GM23248 (cell line): Measurements from ENCODE around the gene EIPR1. TPM values are rescaled to one million over a fixed set of nuclear protein-coding genes. Genes with fewer than 3 reads are reported as not detected.
A peak's percentile ranks its signal among the peaks of the same experiment; 100 is the strongest.

ENCODE experiments used
- DNase-seq: peaks from one replicate; pipeline ENCODE4 v3.0.0-alpha.2; 2015
- H2AFZ ChIP-seq: fragments of 200-600 bp; sonication (generic); 2 replicates; pipeline ENCODE4 v1.6.1; 2016; ENCODE audit warnings: antibody characterized with exemption
- H3F3A ChIP-seq: fragments of 200-600 bp; sonication (generic); 2 replicates; pipeline ENCODE4 v1.6.1; 2016; ENCODE audit warnings: mild to moderate bottlenecking, antibody characterized with exemption, mixed run types; ENCODE audit not compliant: insufficient read depth
- H3K27ac ChIP-seq: fragments of 200-600 bp; sonication (generic); 2 replicates; pipeline ENCODE4 v1.5.1; 2016; ENCODE audit warnings: mild to moderate bottlenecking
- H3K27me3 ChIP-seq: fragments of 200-600 bp; sonication (generic); replicated peaks from 2 replicates; pipeline ENCODE4 v1.6.1; 2016; ENCODE audit warnings: mild to moderate bottlenecking; ENCODE audit not compliant: insufficient read depth
- H3K36me3 ChIP-seq: fragments of 200-600 bp; sonication (generic); 2 replicates; pipeline ENCODE4 v1.6.1; 2016; ENCODE audit warnings: low read depth, mild to moderate bottlenecking
- H3K4me1 ChIP-seq: fragments of 200-600 bp; sonication (generic); 2 replicates; pipeline ENCODE4 v1.6.1; 2016; ENCODE audit warnings: mild to moderate bottlenecking; ENCODE audit not compliant: insufficient read depth
- H3K4me2 ChIP-seq: fragments of 200-600 bp; sonication (generic); one replicate; pipeline ENCODE4 v1.6.1; 2016; ENCODE audit warnings: mild to moderate bottlenecking; ENCODE audit not compliant: unreplicated experiment
- H3K4me3 ChIP-seq: fragments of 200-600 bp; sonication (generic); 2 replicates; pipeline ENCODE4 v1.5.1; 2016; ENCODE audit warnings: mild to moderate bottlenecking
- H3K79me2 ChIP-seq: fragments of 200-600 bp; sonication (generic); 2 replicates; pipeline ENCODE4 v1.6.1; 2016; ENCODE audit warnings: mild to moderate bottlenecking; ENCODE audit not compliant: insufficient read depth
- H3K9ac ChIP-seq: fragments of 200-600 bp; sonication (generic); 2 replicates; pipeline ENCODE4 v1.6.1; 2016; ENCODE audit warnings: mild to moderate bottlenecking
- H3K9me2 ChIP-seq: fragments of 200-600 bp; sonication (generic); 2 replicates; pipeline ENCODE4 v1.6.1; 2016; ENCODE audit warnings: mixed run types, mild to moderate bottlenecking, moderate library complexity; ENCODE audit not compliant: insufficient read depth
- H3K9me3 ChIP-seq: fragments of 200-600 bp; sonication (generic); one replicate; pipeline ENCODE4 v1.6.1; 2017; ENCODE audit warnings: low read depth
- H4K20me1 ChIP-seq: fragments of 200-600 bp; sonication (generic); 2 replicates; pipeline ENCODE4 v1.6.0; 2016; ENCODE audit not compliant: insufficient read depth
- EZH2 ChIP-seq: fragments of 200-600 bp; sonication (generic); IDR thresholded peaks from 2 replicates; pipeline ENCODE4 v1.6.1; 2018; ENCODE audit warnings: antibody characterized with exemption, mild to moderate bottlenecking; ENCODE audit not compliant: insufficient read depth, poor library complexity, severe bottlenecking
- EZH2phosphoT487 ChIP-seq: fragments of 200-600 bp; sonication (generic); IDR thresholded peaks from 2 replicates; pipeline ENCODE4 v1.6.1; 2018; ENCODE audit warnings: antibody characterized with exemption, moderate library complexity, mild to moderate bottlenecking, low read depth; ENCODE audit not compliant: insufficient read depth
- WGBS, 2 experiments: methylation state at CpG; one replicate each; pipeline ENCODE4 v1.1.6; 2015 to 2017; ENCODE audit warnings: low lambda C conversion rate in 2 of 2, low coverage in 1 of 2; ENCODE audit errors: missing lambda C conversion rate in 2 of 2; 5-methylcytosine and 5-hydroxymethylcytosine counted together
- in situ Hi-C: fragments of 300-500 bp; cut with MboI; formaldehyde crosslinking; loops from 2 replicates; pipeline ENCODE4 v1.15.0; 2020
- polyA plus RNA-seq: library from polyadenylated mRNA; unstranded; fragments of >200 nt; fragmentation: Nextera tagmentation; extraction: Ambion mirVana; gene quantifications from 2 replicates; pipeline ENCODE4 v1.2.1, GENCODE V29; 2016
- total RNA-seq: library from RNA; depleted of rRNA; stranded (reverse); fragments of >200 nt; shearing (Covaris generic); gene quantifications from 2 replicates; pipeline ENCODE4 v1.2.3, GENCODE V29; 2014

The EIPR1 gene
- total and polyA plus RNA-seq, 2 experiments from 2014 or later, result 20.2 to 46.5 TPM

DNA sequence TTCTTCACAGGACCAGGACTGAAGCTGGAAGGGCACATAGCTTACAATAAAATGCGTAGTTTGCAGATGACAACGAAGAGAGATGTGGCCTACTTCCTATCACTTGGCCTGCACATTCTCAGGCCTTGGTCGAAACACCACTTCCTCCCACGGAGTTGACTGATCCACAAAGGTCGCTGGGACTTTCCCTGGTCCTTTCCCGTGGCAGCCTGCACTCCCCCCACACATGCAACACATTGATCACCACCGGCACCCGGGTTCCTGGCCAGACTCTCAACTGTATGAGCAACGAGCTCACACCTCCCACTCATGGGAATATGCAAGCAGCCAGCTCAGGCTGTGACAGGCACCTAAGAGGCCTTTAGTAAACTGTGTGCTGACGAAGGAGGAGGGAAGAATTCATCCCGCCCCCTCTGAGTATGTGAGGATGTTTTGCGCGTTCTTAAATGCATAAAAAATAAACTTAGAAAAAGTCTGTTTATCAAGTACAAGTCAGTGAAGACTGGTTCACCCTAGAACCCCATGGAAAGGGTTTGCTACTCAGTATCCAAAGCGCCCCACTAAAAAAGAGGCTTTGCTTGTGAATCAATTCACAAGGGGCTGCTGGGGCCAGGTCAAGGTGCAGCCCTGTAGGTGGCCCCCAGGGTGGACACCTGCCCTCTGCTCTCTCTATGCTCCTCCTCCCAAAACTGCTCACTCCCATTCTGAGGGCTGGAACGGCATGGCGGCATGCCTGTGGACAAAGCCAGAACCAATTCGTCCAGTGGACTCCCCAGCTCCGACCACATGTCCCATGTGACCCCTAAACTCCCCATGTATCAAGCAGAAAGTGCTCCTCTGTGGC lies 154.3 kb downstream of the EIPR1 start:
- WGBS, 2 experiments, result 82% methylated on average over 18 of the region's 18 CpGs

DNA sequence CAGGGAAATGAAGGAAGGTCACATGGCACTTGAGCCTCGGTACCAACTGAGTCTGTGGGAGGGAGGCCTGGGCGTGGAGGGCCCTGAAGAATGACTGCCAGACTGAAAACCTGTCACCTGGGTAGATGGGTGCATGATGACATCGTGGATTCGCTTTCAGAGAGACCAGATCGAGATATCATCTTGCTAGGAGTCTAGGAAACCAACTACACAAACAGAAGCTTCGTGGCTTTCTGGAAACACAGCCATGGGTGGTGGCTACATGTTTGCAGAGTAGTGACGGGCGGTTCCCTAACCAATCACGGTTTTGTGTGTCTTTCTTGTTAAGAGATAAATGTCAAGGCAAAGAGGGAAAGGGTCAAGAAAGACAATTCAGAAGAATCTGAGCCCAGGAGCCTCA lies 155.0 kb downstream of the EIPR1 start:
- H3K9me3 ChIP-seq, result no peaks in the 10 kb centered on the region
- peaks cover 3% of the 10 kb centered on the region; the same call in 1 of the 2 replicates for H3K79me2 ChIP-seq
- no peak for DNase-seq
- no peaks in the 10 kb centered on the region for H3F3A ChIP-seq
- H3K4me1 ChIP-seq, result no peaks in the 10 kb centered on the region
- 85 to 87% methylated on average over 9 of the region's 9 CpGs for WGBS, 2 experiments
- no peaks in the 10 kb centered on the region for H3K27me3 ChIP-seq
- no peaks in the 10 kb centered on the region for H3K36me3 ChIP-seq
- H3K9me2 ChIP-seq, result no peaks in the 10 kb centered on the region
- no peaks in the 10 kb centered on the region for H4K20me1 ChIP-seq
- no peak overlapping the region for H3K9ac ChIP-seq
- no peak overlapping the region for H2AFZ ChIP-seq
- no peak overlapping the region for H3K27ac ChIP-seq
- no peak overlapping the region for H3K4me2 ChIP-seq
- TF ChIP-seq EZH2phosphoT487 (no peak), EZH2 (no peak)
- H3K4me3 ChIP-seq, result no peak overlapping the region
- in situ Hi-C loops, result no loop called here

More for the DNA sequence above, 154.3 kb downstream of the EIPR1 start:
- Histone ChIP-seq H2AFZ (no peak overlapping the region), H3K9ac (no peak overlapping the region), H3K36me3 (no peaks in the 10 kb centered on the region), H3K27me3 (no peaks in the 10 kb centered on the region), H3F3A (no peaks in the 10 kb centered on the region), H3K4me2 (no peak overlapping the region), H3K79me2 (no peaks in the 10 kb centered on the region), H4K20me1 (no peaks in the 10 kb centered on the region), H3K9me2 (no peaks in the 10 kb centered on the region), H3K9me3 (no peaks in the 10 kb centered on the region), H3K4me1 (no peaks in the 10 kb centered on the region), H3K27ac (no peak overlapping the region), H3K4me3 (no peak overlapping the region)
- in situ Hi-C loops, result no loop called here
- no peak for TF ChIP-seq EZH2phosphoT487
- DNase-seq, result peak; percentile 53

DNA sequence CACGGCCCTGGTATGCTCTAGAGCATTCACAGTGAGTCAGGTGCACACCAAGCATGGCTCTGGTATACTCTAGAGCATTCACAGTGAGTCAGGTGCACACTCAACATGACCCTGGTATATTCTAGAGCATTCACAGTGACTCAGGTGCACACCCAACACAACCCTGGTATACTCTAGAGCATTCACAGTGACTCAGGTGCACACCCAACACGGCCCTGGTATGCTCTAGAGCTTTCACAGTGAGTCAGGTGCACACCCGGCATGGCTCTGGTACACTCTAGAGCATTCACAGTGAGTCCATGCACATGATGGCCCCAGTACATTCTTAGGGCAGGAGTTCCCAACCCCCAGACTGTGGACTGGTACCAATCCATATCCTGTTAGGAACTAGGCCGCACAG lies 158.1 kb downstream of the EIPR1 start:
- TF ChIP-seq EZH2 (no peak), EZH2phosphoT487 (no peak)

DNA sequence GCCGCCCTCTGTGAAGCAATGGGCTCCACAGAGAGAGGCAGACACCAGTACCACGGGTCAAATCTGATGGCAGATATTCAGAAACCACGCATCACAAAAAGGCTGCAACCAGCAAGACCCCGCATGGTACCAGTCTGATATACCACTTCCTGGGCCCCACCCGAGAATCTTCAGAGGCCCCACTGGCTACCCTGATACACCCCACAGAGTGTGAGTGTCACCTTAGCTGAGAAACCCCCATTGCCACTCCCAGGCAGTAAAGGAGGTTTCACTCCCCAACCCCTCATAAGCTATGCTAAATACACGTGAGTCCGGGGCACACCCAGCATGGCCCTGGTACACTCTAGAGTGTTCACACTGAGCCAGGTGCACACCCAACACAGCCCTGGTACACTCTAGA lies 160.0 kb downstream of the EIPR1 start:
- TF ChIP-seq EZH2 (no peak), EZH2phosphoT487 (no peak)
- Histone ChIP-seq H3K27ac (no peak overlapping the region), H3K4me3 (no peak overlapping the region), H3K9ac (no peak overlapping the region), H3K9me2 (no peaks in the 10 kb centered on the region), H4K20me1 (no peaks in the 10 kb centered on the region), H3K79me2 (peaks cover 5% of the 10 kb centered on the region; the same call in 1 of the 2 replicates), H3K4me1 (no peaks in the 10 kb centered on the region), H2AFZ (no peak overlapping the region), H3F3A (no peaks in the 10 kb centered on the region), H3K27me3 (no peaks in the 10 kb centered on the region), H3K36me3 (no peaks in the 10 kb centered on the region), H3K9me3 (no peaks in the 10 kb centered on the region), H3K4me2 (no peak overlapping the region)
- DNase-seq, result no peak
- 82 to 98% methylated on average over 6 to 7 of the region's 7 CpGs for WGBS, 2 experiments
- in situ Hi-C loops, result no loop called here

More for the DNA sequence above, 158.1 kb downstream of the EIPR1 start:
- Histone ChIP-seq H3K79me2 (peaks cover 5% of the 10 kb centered on the region; the same call in 1 of the 2 replicates), H3K9me2 (no peaks in the 10 kb centered on the region), H3F3A (no peaks in the 10 kb centered on the region), H3K9me3 (no peaks in the 10 kb centered on the region), H3K4me3 (no peak overlapping the region), H2AFZ (no peak overlapping the region), H3K9ac (no peak overlapping the region), H3K27me3 (no peaks in the 10 kb centered on the region), H3K27ac (no peak overlapping the region), H4K20me1 (no peaks in the 10 kb centered on the region), H3K4me1 (no peaks in the 10 kb centered on the region), H3K4me2 (no peak overlapping the region), H3K36me3 (no peaks in the 10 kb centered on the region)
- no peak for DNase-seq
- WGBS, 2 experiments, result 87 to 90% methylated on average over 4 of the region's 4 CpGs
- in situ Hi-C loops, result no loop called here
